ENCODE results near the gene DTX2. TPM values are rescaled to one million over a fixed set of nuclear protein-coding genes. Genes with fewer than 3 reads are reported as not detected.
"Not testable (repeated sequence)": the region's sequence is repeated elsewhere in the genome, so short reads cannot be mapped to it uniquely, and the experiment has no call there.

DTX2 gene
- total RNA-seq, 1 experiment from 2014 or later, result 6.1 TPM

DNA sequence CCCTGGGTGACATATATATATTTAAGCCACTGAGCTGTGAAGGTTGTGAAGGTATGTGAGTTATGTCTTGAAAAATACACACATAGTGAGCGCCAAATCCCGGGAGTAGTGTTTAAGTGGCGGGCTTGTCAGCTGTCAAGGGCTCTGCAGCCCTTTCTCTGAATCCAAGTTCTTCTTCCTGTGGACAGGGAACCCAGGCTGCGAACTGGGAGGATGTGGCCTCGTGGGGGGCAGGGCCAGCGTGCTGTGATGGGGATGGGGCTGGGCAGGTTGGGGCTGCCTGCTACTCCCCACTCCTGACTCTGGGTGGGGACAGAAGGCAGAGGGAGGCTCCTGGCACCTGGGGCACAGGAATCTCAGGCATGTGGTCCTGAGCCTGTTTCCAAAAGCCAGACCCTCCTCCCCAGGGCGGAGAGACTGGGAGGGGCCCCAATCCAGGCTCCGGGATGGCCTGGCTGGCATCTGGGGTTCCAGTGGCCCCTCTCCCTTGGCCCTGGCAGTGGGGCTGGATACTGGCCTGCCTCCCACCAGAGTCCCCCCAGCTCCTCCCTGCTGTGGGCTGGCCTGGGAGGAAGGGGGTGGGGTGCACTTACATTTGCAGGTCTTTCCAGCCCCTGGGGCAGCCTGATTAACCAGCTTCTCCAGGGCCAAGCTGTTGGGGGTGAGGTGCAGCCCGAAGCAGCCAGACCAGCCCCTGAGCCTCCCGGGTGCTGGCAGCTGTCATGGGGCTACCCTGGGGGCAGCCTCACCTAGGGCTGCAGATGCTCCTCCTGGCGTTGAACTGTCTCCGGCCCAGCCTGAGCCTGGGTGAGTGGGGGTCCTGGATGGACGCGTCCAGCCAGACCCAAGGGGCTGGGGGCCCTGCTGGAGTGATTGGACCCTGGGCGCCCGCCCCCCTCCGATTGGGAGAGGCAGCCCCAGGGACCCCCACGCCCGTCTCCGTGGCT, 48.7 kb downstream of the DTX2 start, which contains the start of gene UPK3B:
UPK3B (plus strand) TSS at position 622 of the 947 bp plus-strand sequence; CDS start at position 723, 101 bp downstream.
- no peak for DNase-seq (ENCODE audit: extremely low read depth, low read depth)

DNA sequence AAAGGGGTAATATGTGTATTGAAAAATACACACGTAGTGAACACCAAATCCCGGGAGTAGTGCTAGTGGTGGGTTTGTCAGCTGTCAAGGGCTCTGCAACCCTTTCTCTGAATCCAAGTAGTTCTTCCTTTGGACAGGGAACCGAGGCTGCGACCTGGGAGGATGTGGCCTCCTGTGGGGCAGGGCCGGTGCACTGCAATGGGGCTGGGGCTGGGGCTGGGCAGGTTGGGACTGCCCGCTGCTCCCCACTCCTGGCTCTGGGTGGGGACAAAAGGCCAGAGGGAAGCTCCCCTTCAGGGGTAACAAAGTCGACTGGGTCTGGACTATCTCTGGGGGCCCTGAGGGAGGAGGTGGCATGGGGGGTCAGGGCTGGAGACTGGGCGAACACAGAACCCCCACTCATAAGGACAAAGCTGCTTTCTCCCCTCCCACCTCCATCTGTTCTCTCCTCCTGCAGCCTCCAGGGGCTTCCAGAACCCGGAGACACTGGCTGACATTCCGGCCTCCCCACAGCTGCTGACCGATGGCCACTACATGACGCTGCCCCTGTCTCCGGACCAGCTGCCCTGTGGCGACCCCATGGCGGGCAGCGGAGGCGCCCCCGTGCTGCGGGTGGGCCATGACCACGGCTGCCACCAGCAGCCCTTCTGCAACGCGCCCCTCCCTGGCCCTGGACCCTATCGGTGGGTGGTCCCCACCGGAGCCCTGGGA, 49.8 kb downstream of the DTX2 start:
- not testable (repeated sequence) for DNase-seq (ENCODE audit: extremely low read depth, low read depth)

DNA sequence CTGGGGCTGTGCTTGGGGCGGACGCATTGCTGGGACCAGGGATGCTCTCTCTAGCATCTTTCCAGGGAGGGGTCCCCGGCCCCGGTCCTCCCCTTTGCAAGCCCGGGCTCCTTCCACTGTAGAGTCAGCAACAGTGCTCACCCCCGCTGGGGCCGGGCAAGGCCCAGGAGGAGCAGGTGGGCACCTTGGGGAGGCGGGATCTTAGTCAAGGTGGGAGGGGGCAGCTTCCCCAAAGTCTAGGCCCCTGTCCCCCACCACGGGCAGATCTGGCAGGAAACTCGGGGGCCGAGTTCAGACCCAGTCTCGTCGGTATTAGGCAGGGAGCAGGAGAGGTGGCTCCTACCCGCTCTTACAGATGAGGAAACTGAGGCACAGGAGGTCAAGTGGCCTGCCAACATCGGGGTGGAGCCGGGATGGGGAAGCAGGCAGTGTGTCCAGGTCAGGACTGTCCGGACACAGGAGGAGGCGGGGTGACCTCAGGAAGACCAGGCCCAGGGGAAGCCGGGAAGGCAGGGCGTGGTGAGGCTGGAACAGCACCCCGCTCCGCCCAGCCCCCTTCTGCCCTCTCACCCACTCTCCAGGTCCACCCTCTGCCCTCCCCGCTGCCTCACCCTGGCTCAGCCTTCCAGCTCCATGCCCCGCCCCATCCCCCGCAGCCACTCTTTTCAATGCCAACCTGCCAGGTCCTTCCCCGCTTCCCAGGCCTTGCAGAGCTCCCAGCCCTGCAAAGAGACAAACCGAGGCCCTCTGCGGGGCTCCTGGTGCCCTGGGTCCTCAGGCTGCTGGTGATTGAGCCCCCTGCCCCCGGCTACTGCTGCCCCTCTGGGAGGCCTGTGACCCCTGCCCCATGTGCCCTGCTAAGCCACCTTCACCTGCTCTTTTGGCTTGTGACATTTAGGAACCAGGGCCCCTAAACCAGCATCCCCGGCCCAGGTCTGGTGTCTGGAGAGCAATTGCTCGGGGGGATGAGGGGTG, 50.7 kb downstream of the DTX2 start:
- DNase-seq (ENCODE audit: extremely low read depth, low read depth), result not testable (repeated sequence)

DNA sequence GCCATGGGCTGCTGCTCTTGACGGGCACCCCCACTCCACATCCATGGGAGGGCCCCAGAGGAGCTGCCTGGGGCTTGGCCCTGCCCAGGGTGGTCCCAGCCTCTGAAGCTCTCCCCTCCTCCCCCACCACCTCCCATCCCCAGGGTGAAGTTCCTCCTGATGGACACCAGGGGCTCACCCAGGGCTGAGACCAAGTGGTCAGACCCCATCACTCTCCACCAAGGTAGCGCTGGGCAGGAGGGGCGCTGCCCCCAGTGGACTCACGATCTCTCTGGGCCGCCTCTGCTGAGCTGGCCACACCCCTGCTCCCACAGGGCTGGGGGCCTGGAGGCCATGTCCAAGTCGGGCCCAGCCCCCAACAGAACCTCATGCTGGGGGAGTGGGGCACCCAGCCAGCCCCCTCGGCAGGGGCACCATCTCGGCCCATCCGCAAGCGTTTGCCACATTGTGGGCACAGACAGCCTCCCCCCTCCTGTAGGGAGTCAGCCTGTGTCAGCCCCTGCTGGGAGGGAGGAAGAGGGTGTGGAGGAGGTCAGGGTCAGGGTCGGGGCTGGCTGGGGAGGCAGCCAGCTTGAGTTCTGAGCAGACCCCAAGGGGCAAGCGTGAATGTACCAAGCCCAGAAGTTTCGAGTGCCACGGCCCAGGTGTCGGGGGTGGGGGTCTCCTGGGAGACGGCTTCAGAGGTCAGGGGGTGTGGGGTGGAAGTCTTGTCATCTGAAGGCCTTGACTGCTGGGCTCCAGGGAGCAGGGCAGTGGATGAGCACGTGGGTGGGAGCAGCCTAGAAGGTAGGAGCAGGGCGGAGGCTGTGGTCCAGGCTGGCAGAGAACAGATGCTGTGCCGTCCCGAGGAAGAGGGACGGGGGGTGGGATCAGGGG, 51.7 kb downstream of the DTX2 start:
- peak; percentile 32 for DNase-seq (ENCODE audit: extremely low read depth, low read depth)

- DNase-seq (ENCODE audit: extremely low read depth, low read depth), result no peak
Observed at GRCh38 chr7:76513817-76514799, 52.6 kb downstream of the DTX2 start.

DNA sequence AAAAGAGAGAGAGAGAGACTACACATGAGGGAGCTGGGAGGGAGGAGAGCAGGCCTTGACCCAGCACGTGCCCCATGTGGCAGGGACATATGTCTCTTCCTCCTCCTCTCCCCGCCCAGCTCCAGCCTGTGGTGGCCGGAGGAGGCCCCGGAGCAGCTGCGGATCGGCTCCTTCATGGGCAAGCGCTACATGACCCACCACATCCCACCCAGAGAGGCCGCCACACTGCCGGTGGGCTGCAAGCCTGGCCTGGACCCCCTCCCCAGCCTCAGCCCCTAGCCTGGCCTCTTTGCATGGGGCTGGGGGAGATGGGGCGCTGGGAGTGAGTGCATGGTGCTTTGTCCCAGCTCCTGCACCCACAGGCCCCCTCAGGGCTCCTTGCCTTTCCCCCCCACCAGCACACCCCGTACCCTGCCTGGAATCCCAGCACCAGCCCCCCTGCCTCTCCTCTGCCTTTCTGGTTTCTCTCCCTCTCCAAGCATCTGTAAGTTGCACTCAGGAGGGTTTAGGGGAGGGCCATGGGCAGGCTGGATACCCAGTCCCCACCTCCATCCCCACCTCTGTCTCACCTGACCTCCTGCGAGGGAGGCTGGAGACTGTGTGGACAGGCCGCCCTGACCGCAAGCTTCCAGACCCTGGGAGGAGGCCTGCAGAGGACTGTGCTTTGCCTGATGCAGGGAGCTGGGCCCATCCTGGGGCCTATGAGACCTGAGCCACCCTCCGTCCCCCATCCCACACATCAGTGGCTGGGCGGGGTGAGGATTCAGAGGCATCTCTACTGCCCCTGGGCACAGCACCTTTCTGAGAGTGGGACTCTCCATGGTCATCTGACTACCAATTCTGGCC, 53.6 kb downstream of the DTX2 start:
- no peak for DNase-seq (ENCODE audit: extremely low read depth, low read depth)

DNA sequence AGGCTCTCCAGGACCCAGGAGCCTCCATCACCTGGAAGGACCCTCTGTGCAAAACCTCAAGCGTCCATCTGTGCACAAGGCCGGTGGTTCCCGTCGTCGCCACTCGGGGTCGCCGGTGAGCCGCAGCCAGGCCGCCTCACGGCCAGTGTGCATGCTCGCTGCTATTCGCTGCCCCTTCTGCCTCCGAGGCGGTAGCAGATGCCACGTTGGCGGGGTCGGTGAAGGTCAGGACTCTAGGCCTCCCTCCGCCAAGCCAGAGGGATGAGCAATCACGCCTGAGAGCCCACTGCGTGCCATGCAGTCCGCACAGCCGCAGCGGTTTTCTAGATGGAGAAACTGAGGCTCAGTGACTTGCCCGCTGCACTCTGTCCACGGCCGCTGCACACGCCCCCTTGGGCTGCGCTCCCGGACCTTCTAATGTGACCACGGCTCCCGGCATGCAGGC, 54.5 kb downstream of the DTX2 start:
- DNase-seq (ENCODE audit: extremely low read depth, low read depth), result no peak

DNA sequence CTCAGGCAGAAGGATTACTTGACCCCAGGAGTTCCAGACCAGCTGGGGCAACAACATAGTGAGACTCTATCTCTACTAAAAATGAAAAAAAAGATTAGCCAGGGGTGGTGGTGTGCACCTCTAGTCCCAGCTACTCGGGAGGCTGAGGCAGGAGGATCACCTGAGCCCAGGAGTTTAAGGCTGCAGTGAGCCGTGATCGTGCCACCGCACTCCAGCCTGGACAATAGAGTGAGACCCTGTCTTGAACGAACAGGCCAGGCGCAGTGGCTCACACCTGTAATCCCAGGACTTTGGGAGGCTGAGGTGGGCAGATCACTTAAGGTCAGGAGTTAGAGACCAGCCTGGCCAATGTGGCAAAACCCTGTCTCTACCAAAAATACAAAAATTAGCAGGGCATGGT, 55.4 kb downstream of the DTX2 start:
- not testable (repeated sequence) for DNase-seq (ENCODE audit: extremely low read depth, low read depth)

DNA sequence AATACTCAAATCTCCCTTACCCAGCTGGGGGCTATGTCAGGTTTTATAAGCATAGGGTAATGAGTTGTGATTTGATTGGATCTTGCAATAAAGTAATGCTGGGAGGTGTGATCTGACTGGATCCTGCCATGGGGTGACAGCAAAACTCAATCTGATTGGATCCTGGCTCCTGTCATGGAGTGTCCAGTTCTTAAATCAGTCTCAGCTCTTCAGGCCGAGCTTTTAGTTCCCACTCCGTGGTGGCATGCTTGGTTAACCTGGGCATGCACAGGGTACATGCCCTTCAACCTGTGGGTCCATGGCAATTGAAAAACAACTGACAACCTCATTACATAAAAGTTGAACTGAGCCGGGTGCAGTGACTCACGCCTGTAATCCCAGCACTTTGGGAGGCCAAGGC, 64.7 kb downstream of the DTX2 start:
- DNase-seq (ENCODE audit: extremely low read depth, low read depth), result not testable (repeated sequence)

GRCh38 chr7:76531643-76532042, 70.1 kb downstream of the DTX2 start:
- DNase-seq (ENCODE audit: extremely low read depth, low read depth), result not testable (repeated sequence)

DNA sequence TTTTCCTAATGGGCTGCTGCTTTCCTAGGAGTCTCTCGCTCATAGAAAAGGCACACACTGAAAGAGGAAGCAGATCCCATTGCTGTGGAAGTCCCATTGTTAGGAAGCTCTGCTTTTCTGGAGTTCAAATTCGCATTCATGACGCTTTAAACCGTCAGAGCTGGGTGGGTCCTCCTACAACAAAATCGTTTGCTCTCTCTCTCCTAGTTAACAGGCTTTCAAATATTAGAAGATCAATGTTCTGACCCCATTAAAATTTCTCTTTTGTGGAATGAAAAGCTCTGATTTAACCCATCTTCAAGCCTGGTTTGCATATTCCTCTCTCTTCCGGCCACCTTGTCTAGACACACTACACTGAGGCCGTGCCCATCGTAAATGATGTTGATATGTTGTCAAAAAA, 81.7 kb downstream of the DTX2 start, which contains the start of gene SPDYE16:
SPDYE16 (minus strand) TSS at position 101 of the 400 bp plus-strand sequence. CDS start 1,838 bp downstream, outside the sequence.
- DNase-seq (ENCODE audit: extremely low read depth, low read depth), result not testable (repeated sequence)

- DNase-seq (ENCODE audit: extremely low read depth, low read depth), result peak; percentile 68
Observed at GRCh38 chr7:76549025-76549854, 87.7 kb downstream of the DTX2 start.

DNA sequence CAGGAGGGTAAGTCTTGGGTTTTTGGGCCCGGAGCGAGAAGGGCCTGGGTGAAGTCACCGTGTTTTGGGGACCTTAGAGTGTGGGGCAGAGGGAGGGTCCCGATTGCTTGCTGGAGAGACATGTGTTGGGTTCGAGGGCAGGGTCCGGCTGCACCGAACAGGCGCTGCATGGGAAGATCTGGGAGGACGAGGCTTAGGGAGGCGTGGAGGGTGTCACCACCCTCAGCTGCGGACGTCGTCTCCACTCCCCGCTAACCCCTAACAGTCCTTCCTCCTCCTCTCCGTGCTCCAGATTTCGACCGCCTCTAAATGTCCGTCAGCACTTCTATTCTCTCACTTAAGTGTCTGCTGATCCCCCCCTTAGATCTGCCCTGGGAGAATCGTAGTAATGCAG, 88.3 kb downstream of the DTX2 start:
- not testable (repeated sequence) for DNase-seq (ENCODE audit: extremely low read depth, low read depth)

GRCh38 chr7:76551992-76552391, 90.5 kb downstream of the DTX2 start:
- not testable (repeated sequence) for DNase-seq (ENCODE audit: extremely low read depth, low read depth)
